ENCODE results near the gene IGSF11.

DNA sequence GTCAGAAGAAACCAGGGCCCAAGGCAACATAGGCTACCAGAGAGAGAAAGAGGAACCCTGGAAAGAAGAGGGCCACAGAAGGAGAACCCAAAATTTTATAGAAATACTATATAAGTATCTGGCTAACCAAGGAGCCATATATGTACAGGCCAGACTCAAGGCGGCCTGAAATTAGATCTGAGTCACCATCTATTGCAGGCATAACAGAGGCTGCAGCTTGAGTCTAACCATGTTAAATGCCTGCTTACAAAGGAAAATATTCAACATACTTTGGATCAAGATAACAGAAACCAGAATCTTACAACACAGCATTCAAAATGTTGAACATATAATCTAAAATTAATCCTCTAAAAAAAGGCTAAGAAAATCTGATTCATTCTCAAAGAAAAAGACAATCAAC lies 23.1 kb downstream of the IGSF11 start:
- TF ChIP-seq EZH2 (IDR thresholded peaks at IDR 0.05; ENCODE audit: low read length): no peak
- TF ChIP-seq, protein P1, sequence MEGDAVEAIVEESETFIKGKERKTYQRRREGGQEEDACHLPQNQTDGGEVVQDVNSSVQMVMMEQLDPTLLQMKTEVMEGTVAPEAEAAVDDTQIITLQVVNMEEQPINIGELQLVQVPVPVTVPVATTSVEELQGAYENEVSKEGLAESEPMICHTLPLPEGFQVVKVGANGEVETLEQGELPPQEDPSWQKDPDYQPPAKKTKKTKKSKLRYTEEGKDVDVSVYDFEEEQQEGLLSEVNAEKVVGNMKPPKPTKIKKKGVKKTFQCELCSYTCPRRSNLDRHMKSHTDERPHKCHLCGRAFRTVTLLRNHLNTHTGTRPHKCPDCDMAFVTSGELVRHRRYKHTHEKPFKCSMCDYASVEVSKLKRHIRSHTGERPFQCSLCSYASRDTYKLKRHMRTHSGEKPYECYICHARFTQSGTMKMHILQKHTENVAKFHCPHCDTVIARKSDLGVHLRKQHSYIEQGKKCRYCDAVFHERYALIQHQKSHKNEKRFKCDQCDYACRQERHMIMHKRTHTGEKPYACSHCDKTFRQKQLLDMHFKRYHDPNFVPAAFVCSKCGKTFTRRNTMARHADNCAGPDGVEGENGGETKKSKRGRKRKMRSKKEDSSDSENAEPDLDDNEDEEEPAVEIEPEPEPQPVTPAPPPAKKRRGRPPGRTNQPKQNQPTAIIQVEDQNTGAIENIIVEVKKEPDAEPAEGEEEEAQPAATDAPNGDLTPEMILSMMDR (optimal IDR thresholded peaks at IDR 0.05 in 1 of 3, IDR thresholded peaks at IDR 0.05 in 1 of 3, conservative IDR thresholded peaks at IDR 0.05 in 1 of 3; ENCODE audit: extremely low read depth in 1 of 3, insufficient read depth in 2 of 3, low read length in 3 of 3): no peak
